Progenitor cell of endocrine pancreas (in vitro differentiated cells): ENCODE data around the gene ARHGAP15. TPM values are rescaled to one million over a fixed set of nuclear protein-coding genes. Genes with fewer than 3 reads are reported as not detected.
A peak's percentile ranks its signal among the peaks of the same experiment; 100 is the strongest.

ENCODE experiments used
- DNase-seq: peaks from one replicate; pipeline ENCODE4 v3.0.0; 2021; ENCODE audit warnings: low spot score; ENCODE audit not compliant: unreplicated experiment
- H3K27ac Mint-ChIP-seq: 2 replicates; pipeline ENCODE4 v1.8.0; 2021; ENCODE audit warnings: mild to moderate bottlenecking, moderate library complexity, mixed read lengths
- H3K27me3 Mint-ChIP-seq: 2 replicates; pipeline ENCODE4 v1.8.0; 2021; ENCODE audit warnings: mixed read lengths
- H3K36me3 Mint-ChIP-seq: 2 replicates; pipeline ENCODE4 v1.8.0; 2022; ENCODE audit warnings: mixed read lengths; ENCODE audit not compliant: insufficient read depth
- H3K4me1 Mint-ChIP-seq: 2 replicates; pipeline ENCODE4 v1.8.0; 2021; ENCODE audit warnings: low read depth, mixed read lengths
- H3K4me3 Mint-ChIP-seq: 2 replicates; pipeline ENCODE4 v1.8.0; 2021; ENCODE audit warnings: low read depth, mild to moderate bottlenecking, moderate library complexity, mixed read lengths
- H3K9me3 Mint-ChIP-seq: 2 replicates; pipeline ENCODE4 v1.8.0; 2021; ENCODE audit warnings: low read depth, mixed read lengths
- CTCF ChIP-seq: fragments of 200-600 bp; sonication (generic); IDR thresholded peaks from one replicate; pipeline ENCODE4 v1.5.0; 2021; ENCODE audit warnings: antibody characterized with exemption, mild to moderate bottlenecking; ENCODE audit not compliant: unreplicated experiment
- total RNA-seq: library from RNA; stranded (reverse); gene quantifications from 2 replicates; pipeline ENCODE4 v1.2.1, GENCODE V29; 2021

Gene ARHGAP15
- total RNA-seq, 1 donor from 2014 or later = not detected

DNA sequence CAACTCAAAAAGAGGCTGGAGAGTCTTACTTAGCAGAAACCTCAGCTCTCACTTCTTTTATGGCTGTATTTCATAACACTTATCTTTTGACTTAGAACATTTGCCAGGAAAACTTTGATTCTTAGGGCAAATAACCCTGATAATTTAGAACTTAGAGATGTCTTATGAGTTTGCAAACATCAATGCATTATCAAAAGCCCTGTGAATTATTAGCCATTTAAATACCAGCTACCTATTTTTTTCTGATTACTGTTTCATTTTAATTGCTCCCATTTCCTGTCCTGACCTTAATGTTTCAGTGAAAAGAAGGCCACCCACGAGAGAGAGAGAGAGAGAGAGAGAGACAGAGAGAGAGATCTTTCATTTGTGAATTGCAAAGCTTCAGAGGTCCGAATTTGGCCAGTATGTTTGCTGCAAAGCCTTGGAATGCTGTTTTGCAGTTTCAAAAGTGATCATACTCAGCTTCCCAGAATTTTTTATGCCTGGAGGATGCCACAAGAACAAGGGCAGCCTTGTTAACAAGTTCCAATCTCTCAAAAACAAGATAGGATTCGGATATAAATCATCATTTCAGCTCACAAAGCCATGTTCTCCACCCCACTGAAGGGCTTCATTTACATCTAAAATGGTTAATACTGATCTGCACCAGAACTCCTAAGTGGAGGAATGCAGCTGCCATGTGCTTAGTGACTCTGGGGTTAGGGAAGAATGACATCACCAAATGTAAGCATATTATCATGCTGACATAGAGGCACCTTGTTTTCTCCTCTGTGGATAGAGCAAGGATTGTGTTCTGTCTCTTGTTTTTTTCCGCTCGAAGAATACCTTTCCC, 478.2 kb downstream of the ARHGAP15 start:
- no peak overlapping the region for H3K4me3 Mint-ChIP-seq
- no peak for TF ChIP-seq CTCF
- peaks cover 31% of the 10 kb centered on the region for H3K4me1 Mint-ChIP-seq
- DNase-seq = no peak
- H3K36me3 Mint-ChIP-seq = no peaks in the 10 kb centered on the region
- no peaks in the 10 kb centered on the region for H3K9me3 Mint-ChIP-seq
- H3K27ac Mint-ChIP-seq = peak overlapping the region; percentile 37
- H3K27me3 Mint-ChIP-seq = peaks cover 25% of the 10 kb centered on the region

DNA sequence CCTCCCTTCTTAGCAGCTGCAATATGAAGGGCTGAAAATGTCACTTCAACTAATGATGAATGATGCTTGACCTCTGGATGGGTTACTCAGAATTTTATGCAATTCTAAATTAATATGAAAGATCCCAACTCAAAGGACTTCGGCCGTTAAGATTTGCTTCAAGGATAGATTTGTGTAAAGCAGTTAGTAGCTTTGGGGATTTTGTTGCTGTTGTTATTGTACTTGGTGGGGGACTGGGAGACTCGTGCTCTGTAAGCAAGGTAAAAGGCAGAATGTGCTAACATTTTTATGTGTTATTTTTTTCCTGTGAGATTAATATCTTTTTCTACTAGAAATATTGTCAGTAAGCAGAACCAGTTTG, 478.8 kb downstream of the ARHGAP15 start:
- Mint-ChIP-seq H3K36me3 (no peaks in the 10 kb centered on the region), H3K4me3 (no peak overlapping the region), H3K27ac (peak overlapping the region; percentile 37), H3K27me3 (peaks cover 25% of the 10 kb centered on the region), H3K4me1 (peaks cover 27% of the 10 kb centered on the region), H3K9me3 (no peaks in the 10 kb centered on the region)
- TF ChIP-seq CTCF = no peak
- no peak for DNase-seq

DNA sequence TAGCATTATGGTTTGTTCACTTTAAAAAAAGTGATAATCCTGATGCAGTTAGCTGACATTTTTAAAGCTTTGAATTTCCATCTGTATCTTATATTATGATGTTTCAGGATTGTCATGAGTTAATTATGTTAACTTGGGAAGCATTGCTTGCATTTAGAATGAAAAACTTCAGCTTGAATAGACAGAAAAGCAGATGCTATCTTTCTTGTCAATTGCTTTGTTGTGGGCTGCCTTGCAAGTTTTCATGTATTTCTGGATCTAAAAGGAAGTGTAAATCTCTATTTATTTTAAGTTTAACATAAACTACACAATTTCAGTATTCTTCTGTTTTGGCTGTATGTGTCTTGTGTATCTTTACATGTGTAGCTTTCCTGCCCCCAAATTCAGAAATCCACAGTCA, 479.5 kb downstream of the ARHGAP15 start:
- Mint-ChIP-seq H3K27ac (no peak overlapping the region), H3K4me1 (peaks cover 20% of the 10 kb centered on the region), H3K27me3 (peaks cover 29% of the 10 kb centered on the region), H3K9me3 (no peaks in the 10 kb centered on the region), H3K36me3 (no peaks in the 10 kb centered on the region), H3K4me3 (no peak overlapping the region)
- no peak for DNase-seq
- TF ChIP-seq CTCF = no peak

GRCh38 chr2:143611336-143611735, 482.1 kb downstream of the ARHGAP15 start:
- no peaks in the 10 kb centered on the region for H3K36me3 Mint-ChIP-seq
- no peak overlapping the region for H3K4me3 Mint-ChIP-seq
- DNase-seq = no peak
- peaks cover 18% of the 10 kb centered on the region for H3K4me1 Mint-ChIP-seq
- no peaks in the 10 kb centered on the region for H3K9me3 Mint-ChIP-seq
- H3K27me3 Mint-ChIP-seq = peaks cover 30% of the 10 kb centered on the region
- no peak for TF ChIP-seq CTCF
- no peak overlapping the region for H3K27ac Mint-ChIP-seq

GRCh38 chr2:143615562-143615961, 486.3 kb downstream of the ARHGAP15 start:
- peaks cover 11% of the 10 kb centered on the region for H3K4me1 Mint-ChIP-seq
- no peak overlapping the region for H3K27ac Mint-ChIP-seq
- TF ChIP-seq CTCF = no peak
- no peaks in the 10 kb centered on the region for H3K9me3 Mint-ChIP-seq
- no peaks in the 10 kb centered on the region for H3K36me3 Mint-ChIP-seq
- H3K27me3 Mint-ChIP-seq = peaks cover 22% of the 10 kb centered on the region
- no peak overlapping the region for H3K4me3 Mint-ChIP-seq
- no peak for DNase-seq
